GM18870 (cell line): ENCODE data around the gene FAM13C.

Experiments
- ATAC-seq: cut with Tn5 transposase; IDR thresholded peaks from one replicate; pipeline ENCODE4 v1.9.1; 2021; ENCODE audit warnings: moderate library complexity; ENCODE audit not compliant: unreplicated experiment

FAM13C gene

DNA sequence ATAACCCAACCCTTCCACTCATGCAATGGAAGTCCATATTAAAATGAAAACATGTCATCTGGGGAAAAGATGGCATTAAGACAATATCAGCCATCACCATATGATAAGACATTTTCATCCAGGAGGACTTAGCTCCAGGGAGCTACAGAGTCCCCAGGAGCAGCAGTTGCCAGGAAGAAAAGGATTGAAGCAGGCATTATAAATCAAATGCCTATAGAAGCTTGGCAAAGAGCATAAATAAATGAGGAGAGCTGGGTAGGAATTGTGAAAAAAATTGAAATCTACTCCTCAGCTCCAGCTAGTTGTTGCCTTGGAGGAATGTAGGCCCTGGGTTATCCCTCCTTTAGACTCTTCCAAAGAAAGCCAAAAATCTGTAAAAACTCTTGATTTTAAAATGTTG, 42.5 kb downstream of the FAM13C start:
- ATAC-seq: no peak

DNA sequence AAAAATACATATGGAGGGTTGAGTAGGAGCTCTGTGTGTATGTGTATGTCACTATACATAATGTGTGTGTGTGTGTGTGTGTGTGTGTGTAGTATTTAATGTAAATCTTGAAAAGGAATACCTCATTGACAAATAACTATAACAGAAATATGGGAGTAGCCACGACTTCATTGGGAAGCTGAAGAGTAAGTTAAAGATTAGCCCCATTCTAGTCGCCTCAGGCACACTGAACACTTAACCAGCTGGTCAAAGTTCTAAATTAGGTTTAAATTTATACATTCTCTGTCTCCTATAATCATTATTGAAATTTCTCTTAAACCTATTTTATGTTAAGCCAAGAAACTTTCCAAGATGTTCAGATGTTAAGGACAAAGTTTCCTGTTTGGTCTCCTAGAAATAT, 45.3 kb downstream of the FAM13C start:
- ATAC-seq: no peak

DNA sequence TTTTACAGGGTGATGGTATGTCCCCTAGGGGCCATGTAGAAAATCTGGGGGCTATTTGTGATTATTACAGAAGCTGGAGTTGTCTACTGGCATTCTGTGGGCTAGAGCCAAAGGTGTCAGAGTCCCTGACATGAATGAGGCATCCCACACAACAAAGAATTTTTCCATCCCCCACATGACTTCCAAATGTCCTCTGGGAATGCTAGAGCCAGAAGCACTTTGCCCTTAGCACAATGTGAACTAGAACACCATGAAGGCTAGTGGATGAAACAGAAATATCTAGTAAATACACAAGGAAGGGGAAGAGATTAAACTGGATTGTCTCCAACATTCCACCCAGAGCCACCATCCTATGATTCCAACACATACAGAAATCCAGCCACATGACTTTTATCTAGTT, 46.9 kb downstream of the FAM13C start:
- ATAC-seq: no peak

DNA sequence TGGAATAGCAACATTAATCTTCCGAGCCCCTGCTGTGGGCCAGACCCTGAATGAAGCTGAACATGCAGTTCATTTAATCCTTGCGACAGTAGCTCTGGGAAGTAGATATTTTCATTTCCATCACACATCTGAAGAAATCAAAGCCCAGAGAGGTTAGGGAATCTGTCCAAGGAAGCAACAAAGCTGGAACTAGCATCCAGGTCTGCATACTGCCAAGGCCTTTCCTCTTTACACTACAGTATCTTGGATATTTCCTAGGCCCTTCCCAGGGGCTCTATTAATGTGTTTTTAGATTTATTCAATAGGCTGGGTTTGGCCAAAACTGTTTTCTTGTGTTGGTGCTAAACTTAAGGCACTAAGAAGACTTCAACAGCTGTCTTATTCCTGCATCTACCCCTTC, 48.1 kb downstream of the FAM13C start:
- ATAC-seq: no peak

DNA sequence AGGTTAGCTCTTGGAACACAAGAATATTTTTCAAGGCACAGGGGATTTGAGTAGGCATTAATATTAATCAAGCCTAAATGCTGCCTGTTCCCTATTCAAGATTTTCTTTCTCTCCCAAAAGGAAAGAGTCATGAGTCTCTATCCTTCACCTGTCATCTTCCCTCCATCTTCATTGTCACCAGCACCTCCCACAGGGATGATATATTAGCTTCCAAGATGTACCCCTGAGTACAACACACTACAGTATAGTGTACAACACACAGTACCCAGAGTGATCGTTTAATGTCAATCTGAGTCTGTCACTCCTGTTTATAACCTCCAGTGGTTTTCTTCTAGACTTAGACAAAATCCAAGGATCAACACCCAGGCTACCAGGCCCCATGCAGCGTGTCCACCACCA, 50.1 kb downstream of the FAM13C start:
- no peak for ATAC-seq

DNA sequence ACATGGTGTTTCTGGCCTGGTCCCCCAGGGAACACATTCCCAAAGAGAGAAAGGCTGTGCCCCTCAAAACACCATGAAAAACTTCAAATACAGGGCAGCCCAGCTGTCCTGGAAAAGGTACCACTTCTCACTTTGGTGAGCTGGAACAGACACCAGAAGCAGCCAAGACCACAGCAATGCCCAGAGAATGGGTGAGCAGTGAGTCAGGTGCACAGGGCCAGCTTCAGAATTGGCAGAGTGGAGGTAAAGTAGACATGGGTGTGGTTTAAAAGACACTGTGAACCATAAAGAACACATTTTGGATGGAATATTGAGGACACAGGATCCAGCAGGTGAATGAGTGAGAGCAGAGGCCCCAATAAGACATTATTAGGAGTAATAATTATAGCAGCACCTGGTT, 51.3 kb downstream of the FAM13C start:
- ATAC-seq: no peak

DNA sequence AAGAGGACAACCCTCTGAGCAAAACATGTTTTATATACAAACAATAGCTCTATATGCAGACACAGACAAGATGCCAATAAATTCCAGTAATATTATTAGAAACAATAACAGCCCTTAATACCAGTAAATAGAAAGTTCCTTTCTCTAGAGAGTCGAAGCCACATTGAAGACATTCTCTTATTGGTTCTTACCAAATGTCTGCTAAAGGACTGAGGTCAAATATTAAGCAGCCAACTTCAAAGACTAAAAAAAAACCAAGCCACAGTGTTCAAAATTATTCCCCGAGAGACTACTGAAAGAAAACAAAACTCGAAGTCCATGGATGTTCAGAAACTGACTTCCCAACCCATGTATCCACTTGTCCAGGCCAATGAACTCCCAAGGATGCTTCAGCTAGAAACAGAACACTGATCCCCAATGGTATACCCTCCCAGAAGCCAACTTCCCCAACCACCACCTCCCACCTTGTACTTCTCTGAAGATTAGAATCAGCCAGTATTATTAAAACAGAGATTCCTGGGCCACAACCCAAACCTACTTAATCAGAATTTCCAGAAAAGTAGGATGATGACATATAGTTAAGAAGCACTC, 51.9 kb downstream of the FAM13C start:
- no peak for ATAC-seq

DNA sequence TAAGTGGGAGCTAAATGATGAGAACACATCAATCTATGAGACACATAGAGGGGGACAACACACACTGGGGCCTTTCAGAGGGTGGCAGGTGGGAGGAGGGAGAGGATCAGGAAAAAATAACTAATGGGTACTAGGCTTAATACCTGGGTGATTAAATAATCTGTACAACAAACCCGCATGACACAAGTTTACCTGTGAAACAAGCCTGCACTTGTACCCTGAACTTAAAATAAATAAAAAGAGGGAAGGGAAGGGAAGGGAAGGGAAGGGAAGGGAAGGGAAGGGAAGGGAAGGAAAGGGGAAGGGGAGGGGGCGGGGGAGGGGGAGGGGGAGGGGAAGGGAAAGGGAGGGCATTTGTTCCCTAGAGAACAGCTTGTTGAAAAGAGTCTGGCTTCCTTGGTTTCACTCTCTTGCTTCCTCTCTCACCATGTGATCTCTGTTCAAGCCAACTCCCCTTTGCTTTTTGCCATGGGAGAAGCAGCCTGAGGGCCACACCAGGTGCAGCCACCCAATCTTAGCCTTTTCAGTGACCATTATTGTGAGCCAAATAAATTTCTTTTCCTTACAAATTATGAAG, 57.7 kb downstream of the FAM13C start:
- no peak for ATAC-seq

DNA sequence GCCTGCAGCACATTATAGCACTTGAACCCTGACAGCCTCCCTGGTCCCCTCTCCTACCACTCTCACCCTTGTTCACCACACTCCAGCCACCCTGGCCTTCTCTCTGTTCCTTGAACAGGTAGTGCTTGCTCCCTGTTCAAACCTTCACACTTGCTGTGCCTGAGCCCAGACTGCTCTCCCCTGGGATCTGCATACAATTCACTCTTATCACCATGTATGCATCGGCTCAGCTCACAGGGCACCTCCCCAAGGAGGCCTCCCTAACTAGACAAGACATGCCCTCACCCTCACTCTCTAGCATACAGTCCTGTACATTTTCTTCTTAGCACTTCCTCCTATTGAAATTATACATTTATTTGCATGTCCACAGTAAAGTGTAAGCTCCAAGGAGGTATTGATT, 59.3 kb downstream of the FAM13C start:
- ATAC-seq: no peak

DNA sequence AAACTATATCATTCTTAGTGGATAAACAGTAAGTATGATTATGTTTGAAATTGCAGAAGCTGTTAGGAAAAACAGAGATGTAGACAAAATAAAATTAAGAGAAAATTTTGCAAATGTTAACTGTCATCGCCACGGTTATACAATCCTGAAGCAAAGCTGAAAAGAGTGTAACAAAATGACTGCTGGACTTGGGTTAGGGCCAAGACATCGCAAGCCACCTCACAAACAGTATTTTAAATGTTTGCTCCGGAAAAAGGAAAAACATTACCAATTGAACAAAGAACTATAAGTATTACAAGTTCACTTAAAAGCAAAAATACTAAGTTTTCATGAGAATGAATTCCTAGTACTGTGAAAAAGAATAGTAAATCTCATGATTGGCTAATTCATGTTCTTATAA, 60.0 kb downstream of the FAM13C start:
- ATAC-seq: no peak

DNA sequence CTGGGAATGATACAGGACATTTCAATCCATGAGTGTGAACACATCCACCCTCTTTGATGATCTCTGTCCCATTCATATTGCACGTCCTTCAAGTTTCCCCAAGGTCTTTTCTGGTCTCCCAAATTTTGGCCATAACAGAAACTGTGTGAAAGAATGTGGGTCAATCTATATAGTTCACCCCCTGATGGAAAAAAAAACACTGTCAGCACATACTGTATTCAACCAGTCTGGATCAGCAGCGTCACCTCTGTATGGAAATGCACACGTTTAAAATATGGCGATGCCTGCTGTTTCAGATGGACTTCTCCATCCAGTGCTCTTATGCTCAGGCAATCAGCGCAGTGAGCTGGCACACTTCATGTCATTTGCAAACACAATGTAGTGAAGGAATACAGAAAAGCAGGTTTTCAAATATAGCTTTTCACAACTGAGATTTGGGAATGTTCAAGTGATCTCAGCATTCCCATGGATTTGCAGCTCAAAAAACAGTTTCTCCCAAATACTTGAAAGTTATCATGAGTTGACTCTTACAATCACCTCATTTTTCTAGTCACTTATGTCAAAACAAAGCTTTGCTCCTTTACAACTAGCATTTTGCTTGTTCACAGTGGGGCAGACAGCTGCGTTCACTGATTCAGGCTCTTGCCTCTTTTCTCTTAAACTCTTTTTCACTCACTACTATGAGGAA, 61.1 kb downstream of the FAM13C start:
- no peak for ATAC-seq

DNA sequence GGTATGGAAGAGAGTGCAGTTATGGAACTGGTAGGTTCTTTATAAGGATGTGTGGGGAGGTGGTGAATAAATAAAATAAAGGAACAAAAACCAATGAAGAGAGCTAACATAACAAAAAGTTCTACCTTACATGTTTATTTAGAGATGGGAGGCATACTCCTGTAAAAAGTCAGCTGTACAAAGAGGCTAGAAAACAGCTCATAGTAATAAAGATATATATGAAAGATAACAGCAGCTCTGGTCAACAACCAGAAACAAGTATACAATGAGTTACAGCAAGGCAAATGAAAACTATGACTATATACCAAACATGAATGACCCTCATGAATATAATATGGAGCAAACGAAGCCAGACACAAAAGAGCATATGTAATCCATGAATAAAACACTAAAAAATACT, 62.0 kb downstream of the FAM13C start:
- no peak for ATAC-seq

DNA sequence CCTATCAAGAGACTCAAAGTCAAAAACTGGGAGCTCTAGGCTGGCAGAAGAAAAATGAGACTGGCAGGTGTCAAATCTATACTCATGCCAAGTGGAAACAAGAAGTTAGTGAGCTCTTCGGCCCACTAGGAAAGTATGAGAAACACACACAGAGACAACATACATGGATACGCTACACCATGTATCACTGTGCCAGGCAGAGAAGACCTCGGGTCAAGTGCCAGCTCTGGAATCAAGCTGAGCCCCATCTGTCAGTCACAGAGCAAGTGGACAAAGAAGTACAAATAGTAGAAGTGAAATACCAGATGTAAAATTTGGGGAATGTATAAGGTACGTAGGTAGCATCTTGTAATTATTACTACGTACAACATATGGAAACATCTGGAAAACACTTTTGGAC, 62.4 kb downstream of the FAM13C start:
- ATAC-seq: no peak

DNA sequence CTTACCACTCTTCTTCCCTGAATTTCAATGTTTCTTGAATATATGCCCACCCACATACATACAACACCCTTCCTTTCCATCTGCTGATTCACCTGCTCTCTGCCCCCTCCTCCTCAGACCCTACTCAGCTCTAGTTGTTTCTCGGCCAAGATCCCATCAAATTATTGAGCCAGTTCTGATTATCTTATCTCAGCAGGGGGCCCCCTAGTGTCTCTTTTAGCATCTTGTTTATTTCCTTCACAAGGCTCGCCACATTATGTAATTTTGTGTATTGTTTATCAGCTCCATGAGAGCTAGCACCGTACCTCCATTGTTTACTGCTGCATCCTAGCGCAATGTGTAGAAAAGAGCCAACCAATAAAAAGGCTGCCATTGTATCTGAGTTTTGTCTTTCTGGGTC, 71.9 kb downstream of the FAM13C start:
- ATAC-seq: no peak

DNA sequence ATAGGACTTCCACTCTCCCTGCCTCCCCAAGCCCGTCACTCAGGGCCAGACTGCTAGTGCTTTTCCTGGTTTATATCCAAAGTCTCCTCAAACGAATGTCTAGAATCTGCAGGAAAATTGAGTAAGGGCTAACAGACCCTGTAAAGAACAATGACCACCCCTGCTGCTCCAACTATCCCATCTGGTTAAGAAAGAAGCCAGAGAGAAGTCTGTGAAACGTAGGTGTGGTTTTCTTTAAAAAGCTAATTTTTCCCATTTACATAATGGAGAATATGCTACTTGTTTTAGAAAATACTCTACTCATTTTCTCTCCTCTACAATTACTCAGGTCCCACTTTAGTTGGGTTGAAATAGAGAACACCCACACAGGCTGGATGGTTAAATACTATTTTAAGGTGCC, 72.5 kb downstream of the FAM13C start:
- ATAC-seq: no peak

DNA sequence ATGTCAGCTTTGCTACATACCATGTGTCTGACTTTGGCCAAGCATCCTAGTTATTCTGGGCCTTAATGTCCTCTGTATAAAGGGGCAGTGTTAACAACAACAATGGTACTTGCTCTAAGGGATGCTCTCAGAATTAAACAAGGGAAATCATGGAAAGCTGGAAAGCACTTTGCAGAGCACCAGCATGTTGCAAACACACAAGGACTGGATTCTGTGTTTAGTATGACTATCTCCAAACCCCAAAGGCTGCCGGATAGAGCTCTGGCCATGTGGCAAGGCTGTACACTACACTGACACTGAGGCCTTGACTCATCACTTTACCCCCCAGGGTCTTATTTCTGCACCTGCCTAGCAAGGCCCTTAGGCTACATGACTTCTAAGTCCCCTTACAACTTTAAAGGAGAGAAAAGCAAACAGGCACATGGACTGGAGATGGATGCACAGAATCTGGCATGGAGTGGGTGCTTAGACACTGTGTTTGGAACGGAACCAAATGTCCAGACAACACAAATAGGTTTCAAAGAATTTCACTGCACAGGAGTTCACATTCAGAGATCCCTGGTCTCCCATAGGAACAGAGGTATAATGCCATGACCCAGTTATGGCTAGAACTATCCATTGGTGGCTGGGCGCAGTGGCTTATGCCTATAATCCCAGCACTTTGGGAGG, 74.6 kb downstream of the FAM13C start:
- no peak for ATAC-seq

DNA sequence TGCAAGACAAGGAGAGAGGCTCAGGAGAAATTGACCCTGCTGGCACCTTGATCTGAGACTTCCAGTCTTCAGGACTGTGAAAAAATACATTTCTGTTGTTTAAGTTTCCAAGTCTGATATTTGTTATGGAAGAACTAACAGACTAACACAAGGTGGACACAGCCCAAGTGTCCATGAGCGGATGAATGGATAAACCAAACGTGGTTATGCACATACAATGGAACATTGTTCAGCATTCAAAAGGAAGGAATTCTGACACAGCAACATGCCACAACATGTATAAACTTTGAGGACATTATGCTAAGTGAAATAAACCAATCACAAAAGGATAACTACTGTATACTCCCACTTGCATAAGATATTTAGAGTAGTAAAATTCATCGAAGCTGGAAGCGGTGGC, 76.5 kb downstream of the FAM13C start:
- no peak for ATAC-seq

DNA sequence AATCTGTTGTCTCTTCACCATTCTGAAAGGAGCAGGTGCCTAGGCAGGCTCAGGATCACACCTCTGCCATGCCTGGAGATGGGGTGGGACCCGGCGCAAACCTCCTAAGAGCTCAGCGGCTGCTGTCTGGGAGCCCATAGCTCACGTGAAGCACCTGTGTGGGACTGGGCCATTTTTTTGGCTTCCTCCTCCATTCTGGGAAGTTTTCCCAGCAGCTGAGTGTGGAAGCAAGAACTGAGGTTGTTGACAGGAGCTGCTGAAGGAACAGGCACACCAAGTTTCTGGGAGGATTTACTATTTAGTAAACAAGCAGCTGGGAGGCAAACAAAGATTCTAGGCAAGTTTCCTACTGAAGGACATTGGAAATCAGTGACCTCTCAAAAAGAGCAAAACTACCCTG, 77.3 kb downstream of the FAM13C start:
- no peak for ATAC-seq

DNA sequence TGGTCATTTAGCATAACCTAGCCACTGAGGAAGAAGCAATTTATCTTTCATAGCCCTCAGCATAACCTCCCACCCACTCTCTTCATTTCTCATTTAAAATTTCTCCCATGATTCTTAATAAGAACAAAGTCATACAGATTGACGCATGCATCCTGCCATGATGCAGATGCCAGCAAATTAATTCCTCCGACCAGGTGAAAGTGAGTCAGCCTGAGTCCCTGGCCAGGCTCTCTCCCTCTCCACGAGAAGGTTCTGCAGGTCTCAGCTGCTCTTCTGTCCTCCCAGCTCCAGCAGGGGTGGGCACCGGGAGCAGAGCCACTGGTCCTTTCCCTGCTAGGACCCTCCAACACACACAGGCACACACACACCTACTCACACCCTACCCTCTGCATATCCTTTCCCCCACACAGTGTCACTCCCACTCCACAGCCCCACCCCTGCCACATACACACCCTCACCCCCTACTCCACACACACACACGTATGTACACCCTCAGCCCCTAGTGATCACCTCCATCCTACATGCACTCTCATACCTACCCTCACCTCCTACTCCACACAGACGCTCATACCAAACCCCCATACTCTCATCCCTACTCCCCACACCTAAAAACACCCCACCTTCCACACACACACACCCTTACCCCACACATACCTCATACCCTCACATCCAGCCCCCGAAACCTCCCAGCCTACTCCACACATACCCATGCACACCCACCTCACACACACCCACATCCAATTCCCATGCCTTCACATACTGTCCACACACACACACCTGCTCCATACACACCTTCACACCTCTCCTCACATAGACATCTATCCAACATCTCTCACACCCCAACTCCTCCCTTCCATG, 78.0 kb downstream of the FAM13C start:
- no peak for ATAC-seq

DNA sequence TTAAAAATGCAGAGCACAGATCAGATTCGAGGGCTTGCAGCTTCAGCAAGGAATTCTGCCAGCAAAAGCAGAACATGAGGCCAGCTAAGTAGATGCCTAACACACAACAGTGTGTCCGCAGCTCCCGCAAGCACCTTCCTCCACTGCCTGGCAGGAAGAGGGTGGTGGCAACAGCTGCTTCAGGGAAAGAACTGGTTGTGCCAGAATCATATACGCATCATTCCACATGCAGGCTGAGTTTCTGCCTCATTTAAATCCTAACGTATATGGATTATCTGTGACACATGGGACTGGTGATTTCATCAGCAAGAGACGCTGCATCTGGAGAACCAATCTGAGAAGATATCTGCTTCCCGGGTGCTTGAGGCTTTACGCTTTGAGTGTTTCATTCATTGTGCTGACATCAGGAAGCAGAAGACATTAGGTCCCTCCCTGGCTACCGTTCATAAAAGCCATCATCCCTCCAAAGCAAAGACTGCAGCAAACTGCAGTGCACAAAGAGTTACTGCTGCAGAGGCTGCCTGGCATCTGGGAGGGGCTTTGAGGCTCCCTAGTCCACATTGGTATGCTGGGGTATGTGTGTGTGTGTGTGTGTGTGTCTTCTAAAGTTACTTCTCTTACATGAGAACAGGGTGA, 78.8 kb downstream of the FAM13C start:
- no peak for ATAC-seq

DNA sequence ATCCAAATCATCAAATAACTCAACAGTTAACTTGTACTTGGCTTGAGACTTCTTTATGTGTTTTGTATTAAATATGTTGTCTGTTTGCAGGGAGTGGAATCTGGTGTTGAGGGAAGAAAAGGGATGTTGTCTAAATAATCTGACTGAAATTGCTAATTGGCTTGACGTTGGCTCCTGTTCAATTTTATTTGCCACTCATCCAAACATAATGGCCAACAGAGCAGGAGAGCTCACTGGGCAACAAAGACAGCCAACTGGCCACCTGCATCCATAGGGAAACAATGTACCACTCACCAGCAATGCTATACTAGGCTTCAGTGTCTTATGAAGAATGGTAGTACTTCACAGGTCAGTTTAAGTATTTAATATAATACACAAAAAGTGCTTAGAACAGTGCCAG, 80.5 kb downstream of the FAM13C start:
- no peak for ATAC-seq
